Suprapubic skin (tissue), 3 donors: ENCODE data around the gene RNF125.

Source experiments
- EP300 ChIP-seq: sonication (generic); formaldehyde crosslinking; IDR thresholded peaks from one replicate; pipeline ENCODE4 v1.6.1; 2017; ENCODE audit warnings: antibody characterized with exemption
- POLR2A ChIP-seq, 2 donors: fragments of 450-650 bp; IDR thresholded peaks; one replicate each; pipeline ENCODE4 v1.6.1; 2017; ENCODE audit warnings: antibody characterized with exemption in 2 of 2, mild to moderate bottlenecking in 2 of 2, moderate library complexity in 2 of 2
- TF ChIP-seq, protein P1 (sequence below), 2 donors: fragments of 200-600 bp in 1 of 2; fragments of 450-650 bp in 1 of 2; sonication (generic) in 1 of 2; IDR thresholded peaks; one replicate each; pipeline ENCODE4 v1.5.1; 2016 to 2019; ENCODE audit warnings: antibody characterized with exemption in 2 of 2, mild to moderate bottlenecking in 1 of 2, moderate library complexity in 1 of 2

GRCh38 chr18:32037616-32038015 is 19.0 kb downstream of the RNF125 start:
- TF ChIP-seq, protein P1, sequence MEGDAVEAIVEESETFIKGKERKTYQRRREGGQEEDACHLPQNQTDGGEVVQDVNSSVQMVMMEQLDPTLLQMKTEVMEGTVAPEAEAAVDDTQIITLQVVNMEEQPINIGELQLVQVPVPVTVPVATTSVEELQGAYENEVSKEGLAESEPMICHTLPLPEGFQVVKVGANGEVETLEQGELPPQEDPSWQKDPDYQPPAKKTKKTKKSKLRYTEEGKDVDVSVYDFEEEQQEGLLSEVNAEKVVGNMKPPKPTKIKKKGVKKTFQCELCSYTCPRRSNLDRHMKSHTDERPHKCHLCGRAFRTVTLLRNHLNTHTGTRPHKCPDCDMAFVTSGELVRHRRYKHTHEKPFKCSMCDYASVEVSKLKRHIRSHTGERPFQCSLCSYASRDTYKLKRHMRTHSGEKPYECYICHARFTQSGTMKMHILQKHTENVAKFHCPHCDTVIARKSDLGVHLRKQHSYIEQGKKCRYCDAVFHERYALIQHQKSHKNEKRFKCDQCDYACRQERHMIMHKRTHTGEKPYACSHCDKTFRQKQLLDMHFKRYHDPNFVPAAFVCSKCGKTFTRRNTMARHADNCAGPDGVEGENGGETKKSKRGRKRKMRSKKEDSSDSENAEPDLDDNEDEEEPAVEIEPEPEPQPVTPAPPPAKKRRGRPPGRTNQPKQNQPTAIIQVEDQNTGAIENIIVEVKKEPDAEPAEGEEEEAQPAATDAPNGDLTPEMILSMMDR (IDR thresholded peaks at IDR 0.05): no peak
- TF ChIP-seq POLR2A (IDR thresholded peaks at IDR 0.05) (no peak), EP300 (no peak)
